ENCODE measurements around the gene B4GALT2.
A peak's percentile ranks its signal among the peaks of the same experiment; 100 is the strongest.

Gene B4GALT2

DNA sequence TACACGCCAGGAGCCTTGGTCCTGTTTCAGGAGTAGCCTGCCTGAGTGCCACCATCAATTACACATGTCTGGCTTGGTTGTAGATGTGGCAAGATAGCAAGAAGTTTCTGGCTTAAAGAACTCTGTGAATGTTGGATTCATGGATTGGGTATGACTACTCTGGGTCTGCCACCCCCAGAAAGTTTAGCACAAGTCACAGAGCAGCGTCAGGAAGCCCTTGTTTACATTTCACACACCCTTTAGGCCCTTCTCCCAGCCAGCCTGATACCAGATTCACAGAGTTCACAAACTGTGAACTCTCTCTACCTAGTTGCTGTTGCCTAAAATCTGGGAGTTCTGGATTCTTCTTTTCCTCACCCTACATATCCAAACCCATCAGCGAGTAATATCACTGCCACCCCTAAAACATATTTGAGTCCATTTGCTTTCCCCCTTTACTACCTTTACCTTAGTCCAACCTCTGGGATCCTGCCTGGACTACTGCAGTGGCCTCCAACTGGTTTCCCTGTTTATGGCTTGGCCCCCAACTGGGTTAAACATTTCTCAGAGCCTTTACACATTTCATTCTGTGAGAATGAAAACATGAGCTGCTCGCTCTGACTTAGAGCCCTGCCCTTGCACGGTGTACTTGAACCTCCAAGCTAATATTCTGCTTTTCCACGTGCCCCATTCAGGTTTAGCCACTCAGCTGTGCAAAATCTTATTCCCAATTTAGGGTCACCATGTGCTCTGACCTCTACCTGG, 8.3 kb downstream of the B4GALT2 start:
- no peak for DNase-seq

DNA sequence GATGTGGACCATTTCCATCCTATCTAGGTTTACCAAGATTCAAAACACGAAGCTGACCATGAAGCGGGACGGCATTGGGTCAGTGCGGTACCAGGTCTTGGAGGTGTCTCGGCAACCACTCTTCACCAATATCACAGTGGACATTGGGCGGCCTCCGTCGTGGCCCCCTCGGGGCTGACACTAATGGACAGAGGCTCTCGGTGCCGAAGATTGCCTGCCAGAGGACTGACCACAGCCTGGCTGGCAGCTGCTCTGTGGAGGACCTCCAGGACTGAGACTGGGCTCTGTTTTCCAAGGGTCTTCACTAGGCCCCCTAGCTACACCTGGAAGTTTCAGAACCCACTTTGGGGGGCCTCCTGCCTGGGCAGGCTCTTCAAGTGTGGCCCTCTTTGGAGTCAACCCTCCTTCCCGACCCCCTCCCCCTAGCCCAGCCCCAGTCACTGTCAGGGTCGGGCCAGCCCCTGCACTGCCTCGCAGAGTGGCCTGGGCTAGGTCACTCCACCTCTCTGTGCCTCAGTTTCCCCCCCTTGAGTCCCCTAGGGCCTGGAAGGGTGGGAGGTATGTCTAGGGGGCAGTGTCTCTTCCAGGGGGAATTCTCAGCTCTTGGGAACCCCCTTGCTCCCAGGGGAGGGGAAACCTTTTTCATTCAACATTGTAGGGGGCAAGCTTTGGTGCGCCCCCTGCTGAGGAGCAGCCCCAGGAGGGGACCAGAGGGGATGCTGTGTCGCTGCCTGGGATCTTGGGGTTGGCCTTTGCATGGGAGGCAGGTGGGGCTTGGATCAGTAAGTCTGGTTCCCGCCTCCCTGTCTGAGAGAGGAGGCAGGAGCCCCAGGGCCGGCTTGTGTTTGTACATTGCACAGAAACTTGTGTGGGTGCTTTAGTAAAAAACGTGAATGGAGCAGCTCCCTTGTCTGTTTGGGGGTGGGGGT, 11.5 kb downstream of the B4GALT2 start:
- no peak for DNase-seq

DNA sequence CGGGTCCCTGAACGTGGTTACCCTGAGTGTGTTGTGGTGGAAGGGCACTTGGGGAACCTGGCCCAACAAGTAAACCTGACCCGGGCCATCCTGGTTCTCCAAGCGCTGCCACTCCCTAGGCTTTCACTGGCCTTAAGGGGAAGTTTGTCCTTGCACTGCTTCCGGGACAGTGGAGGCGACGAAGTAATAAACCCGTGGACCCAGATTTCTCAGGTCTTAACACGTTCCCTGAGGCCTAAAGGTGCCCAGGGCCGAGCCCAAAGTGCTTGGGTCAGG, 12.1 kb downstream of the B4GALT2 start:
- no peak for DNase-seq

DNA sequence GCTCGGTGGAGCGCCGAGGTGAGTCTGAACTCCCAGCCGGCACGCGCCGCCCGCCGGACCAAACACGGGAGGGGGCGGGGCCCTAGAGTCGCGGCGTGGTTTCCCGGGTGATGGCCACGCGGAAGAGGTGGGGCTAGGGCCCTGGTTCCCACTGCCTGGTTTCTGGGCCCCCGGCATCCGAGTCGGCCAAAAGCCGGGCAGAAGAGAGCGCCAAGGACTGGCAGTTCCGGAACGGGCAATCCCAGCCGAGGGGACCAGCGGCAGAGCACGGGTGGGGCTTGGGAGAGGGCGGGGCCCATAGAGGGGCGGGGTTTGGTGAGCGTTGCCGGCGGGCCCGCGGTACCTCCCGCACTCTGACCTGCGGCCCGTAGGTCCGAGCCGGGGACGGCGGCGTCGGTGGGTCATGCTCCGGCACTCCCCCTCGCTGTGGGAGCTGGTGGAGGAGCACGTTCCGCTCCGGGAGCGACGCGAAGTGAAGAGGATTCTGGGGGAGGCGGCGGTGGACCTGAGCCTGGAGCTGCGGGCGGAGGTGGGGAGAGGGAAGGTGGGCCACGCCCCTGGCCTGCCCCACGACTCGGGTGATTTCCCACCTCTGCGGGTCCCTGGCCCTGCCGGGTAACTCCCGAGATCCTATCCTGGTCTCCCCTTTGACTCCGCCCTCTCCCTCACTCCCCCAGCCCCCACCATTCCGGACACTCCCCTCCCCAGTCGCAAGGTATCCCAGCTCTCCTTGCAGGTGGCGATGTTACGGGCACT, 12.6 kb downstream of the B4GALT2 start, which contains the start of gene CCDC24:
Gene CCDC24, plus strand, starts transcription at position 124 of the 756 bp plus-strand sequence. Its CDS starts 280 bp downstream, at position 404.
- peak; percentile 65 to 79 for DNase-seq

DNA sequence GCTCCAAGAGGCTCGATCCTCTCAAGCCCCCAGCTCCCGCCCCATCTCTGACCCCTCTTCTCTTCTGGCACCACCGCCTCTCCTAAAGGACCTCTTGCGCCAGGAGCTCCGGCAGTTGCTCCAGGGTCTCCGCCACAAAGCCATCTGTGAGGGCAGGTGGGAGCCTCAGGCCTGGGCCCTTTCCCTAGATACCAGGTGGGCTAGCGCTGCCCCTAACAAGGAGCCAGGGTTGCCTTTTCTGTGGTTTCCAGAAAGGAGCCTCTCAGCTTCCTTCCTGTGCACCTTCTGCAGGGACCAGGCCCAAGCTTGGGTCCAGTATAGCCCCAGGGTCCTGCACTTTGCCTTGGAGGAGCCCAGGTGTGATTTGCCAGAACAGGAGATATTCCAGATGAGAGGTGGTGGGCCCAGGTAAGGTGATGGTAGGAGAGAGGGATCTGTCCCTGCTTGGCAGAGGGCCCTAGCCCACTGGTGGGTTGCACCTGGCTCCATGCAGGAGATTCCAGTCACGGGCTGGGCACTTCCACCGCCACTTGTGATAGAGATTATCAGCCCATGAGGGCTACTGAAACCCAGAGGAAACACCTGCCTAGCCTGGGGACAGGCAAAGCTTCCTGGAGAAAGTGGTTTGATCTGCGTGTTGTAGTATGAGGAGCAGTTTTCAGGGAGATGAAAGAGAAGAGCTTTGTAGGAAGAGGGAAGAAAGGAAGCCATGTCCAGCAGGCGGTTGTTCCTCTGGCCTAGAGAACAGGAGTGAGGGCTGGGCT, 13.4 kb downstream of the B4GALT2 start:
- DNase-seq, result no peak

DNA sequence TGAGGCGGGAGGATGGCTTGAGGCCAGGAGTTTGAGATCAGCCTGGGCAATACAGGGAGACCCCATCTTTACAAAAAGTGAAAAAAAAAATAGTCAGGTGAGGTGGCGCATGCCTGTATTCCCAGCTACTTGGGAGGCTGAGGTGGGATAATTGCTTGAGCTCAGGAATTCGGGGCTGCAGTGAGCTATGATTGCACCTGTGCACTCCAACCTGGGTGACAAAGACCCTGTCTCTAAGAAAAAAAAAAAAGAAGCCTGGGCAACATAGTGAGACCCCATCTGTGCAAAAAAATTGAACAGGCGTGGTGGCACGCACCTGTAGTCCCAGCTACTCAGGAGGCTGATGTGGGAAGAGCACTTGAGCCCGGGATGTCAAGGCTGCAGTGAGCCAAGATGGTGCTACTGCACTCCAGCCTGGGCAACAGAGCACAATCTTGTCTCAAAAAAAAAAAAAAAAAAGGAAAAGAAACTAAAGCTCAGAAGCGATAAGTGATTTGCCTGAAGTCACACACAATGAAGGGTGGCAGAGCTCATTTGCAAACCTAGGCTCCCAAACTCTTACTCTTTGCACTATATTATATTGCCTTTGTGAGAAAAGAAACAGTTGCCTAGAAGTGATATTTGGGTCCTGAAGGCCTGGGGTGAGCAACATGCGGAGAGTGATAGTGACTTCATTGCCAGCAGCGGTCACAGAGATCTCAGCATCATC, 14.3 kb downstream of the B4GALT2 start:
- no peak for DNase-seq

DNA sequence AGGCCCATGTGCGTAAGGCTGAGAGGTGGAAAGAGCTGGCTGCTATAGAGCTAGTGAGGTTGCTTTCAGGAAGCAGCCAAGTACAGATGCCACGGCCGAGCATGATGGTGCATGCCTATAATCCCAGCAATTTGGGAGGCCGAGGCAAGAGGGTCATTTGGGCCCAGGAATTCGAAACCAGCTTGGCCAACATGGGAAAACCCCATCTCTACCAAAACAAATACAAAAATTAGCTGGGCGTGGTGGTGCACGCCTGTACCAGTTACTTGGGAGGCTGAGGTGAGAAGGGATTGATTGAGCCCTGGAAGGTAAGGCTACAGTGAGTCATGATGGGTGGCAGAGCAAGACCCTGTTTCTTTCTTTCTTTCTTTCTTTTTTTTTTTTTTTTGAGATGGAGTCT, 15.1 kb downstream of the B4GALT2 start:
- no peak for DNase-seq

DNA sequence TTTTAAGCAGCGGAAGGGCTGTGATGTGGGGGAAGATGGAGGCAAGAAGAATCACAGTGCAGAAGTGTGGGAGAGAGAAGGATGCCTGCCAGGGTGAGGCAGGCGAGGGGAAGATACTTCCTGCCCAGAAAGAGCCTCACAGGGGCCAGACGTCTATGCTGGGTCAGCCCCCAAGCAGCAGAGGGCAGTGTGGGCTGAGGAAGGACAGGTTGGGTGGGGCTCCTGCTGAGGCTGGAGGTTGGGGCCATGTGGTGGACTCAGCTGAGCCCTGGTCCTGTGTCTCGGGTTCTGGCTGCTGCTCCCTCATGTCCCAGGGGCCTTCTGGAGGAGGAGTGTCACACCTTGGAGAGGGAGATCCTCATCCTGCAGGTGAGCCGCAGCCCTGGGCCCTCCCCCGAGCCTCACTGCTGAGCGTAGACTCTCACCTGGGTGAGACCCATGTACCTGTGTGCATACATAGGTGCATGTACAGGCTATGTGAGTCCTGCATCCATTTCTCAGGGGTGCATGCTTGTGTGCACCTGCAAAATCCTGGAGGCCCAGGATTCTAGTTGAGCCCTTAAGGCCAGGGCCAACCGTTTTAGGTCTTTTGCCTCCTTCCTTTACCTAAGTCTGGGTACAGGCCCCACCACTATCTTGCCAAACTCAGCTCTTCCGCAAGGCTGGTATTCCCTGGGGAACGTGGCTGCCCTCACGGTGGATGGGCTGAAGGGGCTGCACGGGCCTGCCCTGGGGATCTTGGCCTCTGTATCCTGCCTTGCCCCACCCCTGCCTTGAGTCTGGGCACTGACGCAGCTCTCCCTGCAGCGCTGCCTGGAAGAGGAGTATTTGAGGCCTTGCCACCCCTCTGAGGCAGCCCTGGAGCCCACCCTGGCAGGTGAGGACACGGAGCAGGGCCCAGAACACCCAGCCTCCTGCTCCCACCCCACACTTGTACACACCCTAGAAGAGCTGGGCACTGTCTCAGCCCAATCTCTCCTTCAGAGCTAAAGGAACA, 16.1 kb downstream of the B4GALT2 start:
- no peak for DNase-seq

DNA sequence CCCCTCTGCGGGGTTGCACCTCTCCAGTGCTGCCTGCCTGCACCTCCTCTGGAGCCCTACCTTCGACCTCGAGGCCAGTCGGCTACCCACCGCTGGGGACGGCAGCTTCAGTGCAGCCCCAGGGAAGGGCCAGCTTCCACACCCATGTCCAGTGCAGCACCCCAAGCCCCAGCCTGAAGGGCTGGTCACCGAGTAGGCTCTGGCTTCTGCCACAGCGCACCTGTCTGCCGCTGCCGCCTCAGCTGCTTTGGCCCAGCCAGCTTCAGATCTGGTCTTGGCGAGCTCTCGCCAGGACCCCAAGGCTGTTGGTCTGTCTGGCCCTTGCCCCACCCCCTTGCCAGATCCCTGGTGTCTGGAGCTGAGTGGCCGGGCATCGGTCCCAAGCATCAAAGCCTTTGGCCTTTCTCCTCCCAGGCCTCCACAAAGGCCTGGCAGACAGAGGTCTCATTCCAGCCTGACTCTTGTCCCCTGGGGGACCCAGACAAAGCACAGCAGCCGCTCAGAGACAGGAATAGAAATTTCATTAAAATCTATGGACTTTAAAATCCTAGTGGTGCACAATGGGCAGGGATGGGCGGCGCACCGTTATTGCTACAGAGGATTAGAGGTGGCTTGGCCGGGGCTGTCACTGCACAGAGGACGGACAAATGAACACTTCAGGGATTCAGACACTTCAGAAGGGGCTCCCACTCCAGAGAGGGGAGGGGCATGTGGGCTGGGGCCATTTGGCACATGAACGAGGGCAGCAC, 17.1 kb downstream of the B4GALT2 start:
- DNase-seq, result no peak

DNA sequence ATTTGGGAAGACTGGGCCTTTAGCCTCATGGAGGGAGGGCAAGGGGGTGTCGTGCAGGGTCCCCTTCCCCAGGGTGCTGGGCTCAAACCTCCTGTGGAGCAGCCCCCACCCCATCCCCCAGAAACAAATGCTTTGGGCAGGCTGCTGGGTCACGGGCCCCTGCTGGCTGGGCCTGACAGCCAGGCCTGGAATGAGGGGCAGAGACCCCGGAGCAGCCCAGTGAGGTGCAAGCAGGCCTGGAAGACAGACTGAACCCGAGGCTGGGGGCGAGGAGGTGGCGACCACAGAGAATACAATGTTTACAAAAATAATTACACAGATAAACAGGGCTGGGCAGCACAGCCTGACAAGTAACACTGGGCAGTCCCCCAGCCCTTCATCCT, 17.7 kb downstream of the B4GALT2 start:
- DNase-seq, result no peak

DNA sequence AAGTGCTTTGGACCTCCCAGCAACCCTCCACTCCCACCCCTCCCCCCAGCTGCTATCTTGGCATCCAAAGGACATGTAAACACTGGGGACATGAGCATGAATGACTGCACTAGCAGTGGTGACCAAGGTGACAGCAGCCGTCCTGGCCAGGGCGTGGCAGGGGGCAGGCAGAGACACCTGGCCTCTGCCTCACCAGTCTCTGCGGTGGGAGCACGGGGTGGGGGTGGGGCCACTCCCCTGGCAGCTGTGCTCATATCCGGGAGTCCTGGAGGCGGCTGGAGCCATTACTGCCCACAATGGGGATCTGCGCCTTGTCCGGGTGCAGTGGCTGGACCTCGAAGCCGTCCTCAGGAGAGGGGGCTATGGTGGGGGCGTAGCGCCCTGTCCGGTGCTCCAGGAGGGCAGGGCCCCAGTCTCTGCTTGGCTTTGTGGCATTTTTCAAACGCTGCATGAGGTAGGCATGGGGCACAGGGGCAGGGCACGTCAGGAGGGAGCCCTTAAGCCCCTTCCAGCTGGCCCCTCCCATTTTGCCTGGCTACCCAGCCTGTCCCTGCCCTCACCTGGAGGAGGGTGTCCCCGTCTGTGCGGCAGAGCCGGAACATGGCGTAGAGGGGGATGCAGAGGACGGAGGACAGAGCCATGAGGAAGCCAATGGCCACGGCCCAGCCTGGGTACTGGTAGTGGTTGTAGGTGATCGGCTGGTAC, 18.4 kb downstream of the B4GALT2 start:
- DNase-seq, result no peak

DNA sequence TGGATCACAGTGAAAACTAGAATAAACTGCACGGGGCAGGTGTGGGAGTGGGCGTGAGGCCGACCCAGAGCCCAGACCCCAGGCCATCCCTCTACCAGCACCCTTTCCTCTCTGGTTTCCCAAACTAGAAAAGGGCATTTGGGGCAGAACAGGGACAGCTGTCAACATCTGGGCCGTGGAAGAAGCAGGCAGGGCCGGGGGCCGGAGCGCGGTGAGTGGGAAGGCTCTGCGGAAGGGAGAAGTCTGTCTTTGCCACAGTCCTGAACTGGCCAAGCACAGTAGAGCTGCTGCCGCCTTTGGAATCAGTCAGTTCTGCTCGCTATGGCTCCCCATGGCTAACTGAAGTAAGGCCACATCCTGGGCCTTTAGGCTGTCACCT, 19.0 kb downstream of the B4GALT2 start:
- DNase-seq, result no peak

DNA sequence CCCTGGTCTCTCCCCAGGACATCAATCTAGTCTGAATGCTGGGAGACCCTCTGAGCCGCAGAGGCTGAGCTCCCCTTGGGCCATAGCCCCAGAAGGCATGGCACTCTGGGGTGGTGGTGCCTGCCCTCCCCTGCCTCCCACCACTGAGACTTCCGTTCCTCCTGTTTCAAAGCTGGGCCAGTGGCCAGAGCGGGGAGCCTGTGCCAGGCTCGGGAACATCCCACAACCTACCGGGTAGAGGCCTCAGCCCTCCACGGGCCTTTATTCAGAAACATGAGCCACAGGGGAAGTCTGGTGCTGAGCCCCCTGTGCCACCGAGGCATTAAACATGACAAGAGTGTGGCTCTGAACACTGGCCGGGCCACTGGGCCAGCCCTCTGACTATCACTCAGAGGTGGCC, 20.4 kb downstream of the B4GALT2 start:
- no peak for DNase-seq

DNA sequence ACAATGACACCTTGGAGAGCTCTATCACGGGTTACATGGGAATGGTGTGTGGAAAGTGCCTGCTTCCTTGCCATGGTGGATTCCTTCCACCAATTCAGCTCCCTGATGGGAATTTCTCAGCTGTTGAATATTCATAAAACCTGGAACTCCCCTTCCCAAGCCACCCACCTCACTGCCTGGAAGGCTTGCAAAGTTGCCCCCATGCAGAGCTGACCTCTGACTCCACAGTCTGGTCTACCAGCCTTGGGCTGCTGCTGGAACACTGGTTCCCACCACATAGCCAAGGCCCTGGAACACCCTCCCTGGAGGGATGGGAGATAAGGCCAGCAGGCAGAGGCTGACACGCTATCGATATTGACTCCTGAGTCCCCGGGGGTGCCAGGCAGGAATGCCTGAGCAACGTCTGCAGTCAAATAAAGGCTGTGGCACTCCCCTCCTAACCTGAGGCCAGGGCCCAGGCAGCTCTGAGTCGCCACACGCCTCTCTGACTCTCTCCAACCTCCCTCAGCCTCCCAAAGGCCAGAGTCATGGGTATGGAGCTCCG, 21.2 kb downstream of the B4GALT2 start:
- no peak for DNase-seq

DNA sequence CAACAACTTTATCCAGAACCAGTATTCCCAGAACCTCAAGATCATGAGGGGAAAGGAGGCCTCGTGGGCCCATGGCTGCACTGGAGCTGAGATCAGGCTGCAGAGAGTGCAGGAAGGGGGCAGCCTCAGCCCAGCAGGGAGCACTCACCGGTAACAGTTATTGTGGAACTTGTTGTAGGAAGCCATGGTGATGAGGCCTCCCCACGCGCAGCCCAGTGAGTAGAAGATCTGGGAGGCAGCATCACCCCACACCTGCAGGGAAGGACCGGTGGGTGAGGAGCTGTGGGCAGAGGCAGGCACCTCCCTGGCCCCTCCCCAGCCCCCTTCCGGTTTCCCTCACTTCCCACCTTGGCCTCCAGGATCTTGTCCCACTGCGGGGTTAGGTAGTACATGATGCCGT, 23.2 kb downstream of the B4GALT2 start:
- no peak for DNase-seq

DNA sequence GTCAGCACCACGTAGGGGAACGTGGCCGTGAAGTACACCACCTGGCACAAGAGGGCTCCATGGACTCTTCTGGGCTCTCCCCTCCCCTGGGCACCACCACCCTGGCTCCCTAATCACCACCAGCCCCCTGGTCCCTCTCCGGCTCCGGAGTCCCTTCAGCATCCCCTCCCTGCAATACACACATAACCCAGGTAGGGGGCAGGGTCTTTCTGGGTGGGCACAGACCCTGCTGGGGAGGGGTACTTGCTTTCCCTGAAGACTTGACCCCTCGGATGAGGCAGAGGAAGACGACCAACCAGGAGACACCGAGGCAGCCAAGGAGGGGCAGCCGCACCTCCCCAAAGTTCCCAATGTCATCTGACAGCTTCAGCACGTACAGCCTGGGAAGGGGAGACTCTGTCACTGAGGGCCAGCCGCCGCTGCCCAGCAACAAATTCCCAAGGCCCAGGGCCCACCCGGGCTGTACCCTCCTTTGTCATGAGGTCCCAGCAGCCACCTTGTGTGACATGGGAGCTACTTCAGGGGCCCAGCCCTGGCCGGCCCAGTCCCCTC, 23.7 kb downstream of the B4GALT2 start:
- DNase-seq, result no peak

DNA sequence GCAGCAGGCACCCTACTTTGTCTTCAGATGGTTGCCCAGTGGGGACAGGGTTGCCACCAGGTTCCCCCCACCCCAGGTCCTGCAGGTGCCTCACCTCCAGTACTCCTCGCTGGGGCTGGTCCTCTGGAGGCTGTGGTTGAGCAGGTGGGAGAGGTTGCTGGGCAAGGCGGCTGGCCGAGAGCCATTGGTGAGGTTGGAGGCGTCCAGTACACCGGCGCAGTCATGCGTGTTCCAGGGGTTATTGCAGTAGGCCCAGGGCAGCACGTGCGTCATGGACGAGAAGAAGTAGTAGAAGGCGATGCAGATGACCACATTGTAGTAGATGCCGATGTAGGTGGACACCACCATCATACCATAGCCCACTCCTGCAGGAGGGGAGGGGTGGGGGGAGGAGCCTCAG, 29.2 kb downstream of the B4GALT2 start:
- DNase-seq, result no peak

DNA sequence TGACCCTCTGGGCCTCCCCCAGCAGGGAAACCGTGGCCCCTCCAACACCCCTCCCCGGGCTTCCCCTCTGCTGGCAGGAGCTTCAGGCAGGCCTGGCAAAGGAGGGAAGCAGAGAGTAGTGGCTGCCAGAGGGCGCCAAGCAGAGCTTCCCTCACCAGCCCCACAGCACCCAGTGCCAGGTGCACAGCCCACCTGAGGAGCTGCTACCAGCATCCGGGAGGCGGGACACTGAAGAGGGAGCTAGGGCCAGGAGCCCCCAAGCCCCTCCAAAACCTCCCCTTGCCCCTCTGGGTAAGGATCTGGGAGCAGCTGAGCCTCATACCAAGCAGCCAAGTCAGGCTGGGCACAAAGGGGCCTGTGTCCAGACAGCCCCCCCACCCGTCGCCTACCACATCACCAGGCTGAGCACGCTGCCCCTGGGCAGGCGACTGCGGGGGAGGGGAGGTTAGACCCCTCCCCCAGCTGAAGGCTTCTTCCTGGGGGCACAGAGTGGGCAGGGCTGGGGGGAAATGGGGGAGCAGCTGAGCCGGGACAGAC, 32.0 kb downstream of the B4GALT2 start:
- no peak for DNase-seq

DNA sequence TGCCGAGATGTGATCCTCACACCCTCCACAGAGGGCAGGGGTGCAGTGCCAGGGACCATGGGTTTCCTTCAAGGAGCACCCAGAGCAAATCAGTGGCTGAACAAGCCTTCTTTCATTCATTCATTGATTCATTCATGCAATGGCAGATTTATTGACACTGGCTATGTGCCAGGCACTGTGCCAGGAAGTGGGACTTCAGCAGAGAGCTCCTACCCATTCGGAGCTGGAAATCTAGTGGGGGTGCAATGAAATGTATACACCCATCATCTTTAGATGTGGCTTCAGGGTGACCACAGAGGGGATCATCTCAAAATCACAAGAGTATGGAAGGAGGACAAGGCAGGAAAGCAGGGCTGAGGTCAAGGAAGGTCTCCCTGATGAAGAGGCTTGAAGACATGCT, 33.4 kb downstream of the B4GALT2 start:
- no peak for DNase-seq

Data from inflammatory macrophage treated with lipopolysaccharide for 1 hour (primary cell).